ENCODE results near the gene CTU1. TPM values are rescaled to one million over a fixed set of nuclear protein-coding genes. Genes with fewer than 3 reads are reported as not detected.

The CTU1 gene
- total RNA-seq, 3 donors from 2014 or later (not counting 1 experiment from before 2014, with no cell fraction given): 2.5 to 6.5 (median 3.8) TPM

- Mint-ChIP-seq H3K4me3 (peak within 1 kb of the TSS; percentile 81), H3K9me3 (peaks cover 3 to 4% of the 10 kb centered on the region in 2 donors), H3K27me3 (ENCODE audit: low read depth in 2 of 2) (peaks cover 0 to 39% of the 10 kb centered on the region in 2 donors), H3K27ac (no peak within 1 kb of the TSS), H3K4me1 (peaks cover 0 to 10% of the 10 kb centered on the region in 2 donors), H3K36me3 (no peaks in the 10 kb centered on the region)
- H3K36me3 ChIP-seq (ENCODE audit: control insufficient read depth, insufficient read depth, low read length): no peaks in the 10 kb centered on the region
- peaks cover 8% of the 10 kb centered on the region for H3K4me1 ChIP-seq (ENCODE audit: control insufficient read depth, insufficient read depth, low read length)
- DNase-seq (no peak), ATAC-seq (peak in 2 of 3 donors; percentile 29 to 59)
- WGBS (ENCODE audit: insufficient coverage): 15% methylated on average over 37 of the region's 38 CpGs
- no peak for TF ChIP-seq CTCF (IDR thresholded peaks at IDR 0.05)
- H3K9me3 ChIP-seq (ENCODE audit: control insufficient read depth, insufficient read depth, low read length): no peaks in the 10 kb centered on the region
- intact Hi-C loops (cut with micrococcal nuclease): no loop called here
- H3K4me3 ChIP-seq (ENCODE audit: low read length): no peak within 1 kb of the TSS
- H3K27me3 ChIP-seq (ENCODE audit: control insufficient read depth, insufficient read depth, low read length): peaks cover 13% of the 10 kb centered on the region
- H3K27ac ChIP-seq (ENCODE audit: low read length): no peak within 1 kb of the TSS
These were observed 43.5 kb downstream of the CTU1 start, which contains the start of gene KLK13 for GRCh38 chr19:51064534-51065220. Gene KLK13 (minus strand): TSS chr19:51065092. CDS start chr19:51065067, 25 bp downstream.

GRCh38 chr19:51063664-51064063, 44.5 kb downstream of the CTU1 start:
- Mint-ChIP-seq H3K36me3 (no peaks in the 10 kb centered on the region), H3K27ac (no peak overlapping the region), H3K4me1 (peaks cover 0 to 10% of the 10 kb centered on the region in 2 donors), H3K4me3 (peak overlapping the region; percentile 13), H3K9me3 (peaks cover 3 to 4% of the 10 kb centered on the region in 2 donors), H3K27me3 (ENCODE audit: low read depth in 2 of 2) (peaks cover 0 to 43% of the 10 kb centered on the region in 2 donors)
- intact Hi-C loops (cut with micrococcal nuclease): no loop called here
- WGBS (ENCODE audit: insufficient coverage): 80% methylated on average over 6 of the region's 7 CpGs
- H3K4me3 ChIP-seq (ENCODE audit: low read length): no peak overlapping the region
- H3K4me1 ChIP-seq (ENCODE audit: control insufficient read depth, insufficient read depth, low read length): peaks cover 8% of the 10 kb centered on the region
- no peaks in the 10 kb centered on the region for H3K9me3 ChIP-seq (ENCODE audit: control insufficient read depth, insufficient read depth, low read length)
- H3K27me3 ChIP-seq (ENCODE audit: control insufficient read depth, insufficient read depth, low read length): peaks cover 13% of the 10 kb centered on the region
- no peaks in the 10 kb centered on the region for H3K36me3 ChIP-seq (ENCODE audit: control insufficient read depth, insufficient read depth, low read length)
- ATAC-seq (no peak), DNase-seq (no peak)
- no peak overlapping the region for H3K27ac ChIP-seq (ENCODE audit: low read length)
- no peak for TF ChIP-seq CTCF (IDR thresholded peaks at IDR 0.05)

- TF ChIP-seq CTCF (IDR thresholded peaks at IDR 0.05): no peak
- no peaks in the 10 kb centered on the region for H3K36me3 Mint-ChIP-seq
- peaks cover 6 to 34% of the 10 kb centered on the region in 2 donors for H3K27me3 Mint-ChIP-seq (ENCODE audit: low read depth in 2 of 2)
- no peaks in the 10 kb centered on the region for H3K36me3 ChIP-seq (ENCODE audit: control insufficient read depth, insufficient read depth, low read length)
- H3K4me3 ChIP-seq (ENCODE audit: low read length): no peak overlapping the region
- no peak overlapping the region for H3K4me3 Mint-ChIP-seq
- H3K4me1 Mint-ChIP-seq: peaks cover 0 to 7% of the 10 kb centered on the region in 2 donors
- 0% methylated on average over 1 of the region's 1 CpG for WGBS (ENCODE audit: insufficient coverage)
- no peak overlapping the region for H3K27ac ChIP-seq (ENCODE audit: low read length)
- H3K9me3 Mint-ChIP-seq: peaks cover 3 to 4% of the 10 kb centered on the region in 2 donors
- no peak overlapping the region for H3K27ac Mint-ChIP-seq
- H3K9me3 ChIP-seq (ENCODE audit: control insufficient read depth, insufficient read depth, low read length): no peaks in the 10 kb centered on the region
- no peak for DNase-seq
- peaks cover 8% of the 10 kb centered on the region for H3K4me1 ChIP-seq (ENCODE audit: control insufficient read depth, insufficient read depth, low read length)
- intact Hi-C loops (cut with micrococcal nuclease): no loop called here
- H3K27me3 ChIP-seq (ENCODE audit: control insufficient read depth, insufficient read depth, low read length): peaks cover 11% of the 10 kb centered on the region
- no peak for ATAC-seq
These were observed 47.2 kb downstream of the CTU1 start for GRCh38 chr19:51060973-51061372.

Measured in natural killer cell (primary cell).